ENCODE measurements around the gene HTR4.

The HTR4 gene

DNA sequence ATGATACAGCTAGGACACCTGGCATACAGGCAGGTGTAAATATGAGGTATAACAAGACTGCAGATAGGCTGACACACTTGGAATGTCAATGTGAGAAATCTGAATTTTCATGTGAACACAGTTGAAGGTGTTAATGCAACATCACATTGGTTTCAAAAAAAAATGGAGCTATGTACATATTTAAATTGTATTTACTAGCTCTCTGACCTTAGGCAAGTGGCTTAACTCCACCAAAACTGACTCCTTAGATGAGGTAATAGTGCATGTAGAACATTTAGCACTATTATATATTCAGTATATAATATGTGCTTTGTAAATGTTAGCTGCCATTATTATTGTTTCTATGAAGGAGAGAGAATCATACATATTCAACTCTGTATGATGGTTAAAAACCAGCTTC lies 48.0 kb downstream of the HTR4 start:
- DNase-seq, result no peak

DNA sequence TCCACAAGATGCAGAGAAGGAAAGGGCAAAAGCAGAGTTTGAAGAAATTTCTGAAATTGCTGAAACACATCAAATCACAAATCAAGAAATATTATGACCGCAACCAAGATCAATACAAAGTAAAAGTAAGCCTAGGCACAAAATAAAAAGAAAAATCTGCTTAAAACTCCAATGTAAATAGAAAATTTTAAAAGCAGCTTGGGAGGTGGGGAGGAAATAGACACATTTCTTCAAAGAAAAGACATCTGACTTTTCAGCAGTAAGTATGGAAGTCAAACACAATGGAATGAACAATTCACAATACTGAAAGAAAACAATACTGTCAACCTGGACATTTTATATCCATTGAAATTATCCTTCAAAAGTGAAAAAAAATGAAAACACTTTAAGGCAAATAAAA lies 55.1 kb downstream of the HTR4 start:
- DNase-seq, result no peak

DNA sequence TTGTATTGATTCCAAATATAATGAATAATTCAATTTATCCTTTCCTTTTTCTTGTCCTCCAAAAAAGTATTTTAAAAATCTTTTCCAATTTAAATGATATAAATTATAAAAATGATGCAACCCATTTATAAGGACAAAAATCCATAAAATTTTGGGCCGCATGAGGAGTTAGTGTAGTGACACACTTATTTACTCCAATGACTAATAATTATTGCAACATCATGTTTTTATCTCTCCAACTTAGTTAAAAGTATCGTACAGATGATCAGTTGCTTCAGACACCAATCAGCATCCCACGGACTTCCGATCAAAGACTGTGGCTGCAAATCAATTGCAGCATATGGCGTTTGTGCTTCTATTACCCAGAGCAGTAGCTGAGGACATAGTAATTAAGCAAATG lies 58.6 kb downstream of the HTR4 start:
- no peak for DNase-seq

DNA sequence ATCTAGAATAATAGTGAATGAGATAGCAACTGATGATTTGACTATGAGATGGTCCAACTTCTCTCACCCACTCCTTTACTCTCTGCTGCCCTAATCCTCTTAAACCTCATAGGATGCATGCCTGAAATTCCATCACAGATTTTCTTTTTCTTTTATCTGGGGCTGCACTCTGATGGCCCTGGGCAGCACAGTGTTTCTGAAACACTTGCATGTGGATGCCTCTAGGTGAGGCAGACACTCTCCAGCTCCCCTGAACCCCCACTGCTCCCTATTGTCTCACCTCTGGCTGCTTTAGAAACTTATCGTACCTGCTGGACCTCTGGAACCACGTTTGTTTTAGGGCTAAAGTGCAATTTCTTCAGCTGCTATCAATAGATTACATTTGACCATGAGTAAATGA lies 67.5 kb downstream of the HTR4 start:
- no peak for DNase-seq

DNA sequence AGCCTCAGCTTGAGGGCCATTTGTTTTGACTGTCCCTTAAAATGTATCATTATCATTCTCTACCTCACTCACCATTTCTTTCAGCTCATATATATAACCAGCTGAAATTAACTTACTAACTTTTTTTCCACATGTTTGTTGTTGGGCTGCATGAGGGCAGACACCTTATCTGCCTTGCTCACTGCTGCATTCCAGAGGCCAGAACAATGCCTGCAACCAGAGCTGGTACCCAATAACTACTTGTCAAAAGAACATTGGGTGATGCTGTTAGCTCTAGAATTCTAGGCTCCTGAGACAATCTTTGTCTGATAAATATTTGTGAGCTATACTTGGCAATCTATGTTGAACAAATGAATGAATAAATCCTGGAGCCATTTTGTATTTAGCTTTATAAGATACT lies 68.3 kb downstream of the HTR4 start:
- DNase-seq, result no peak

DNA sequence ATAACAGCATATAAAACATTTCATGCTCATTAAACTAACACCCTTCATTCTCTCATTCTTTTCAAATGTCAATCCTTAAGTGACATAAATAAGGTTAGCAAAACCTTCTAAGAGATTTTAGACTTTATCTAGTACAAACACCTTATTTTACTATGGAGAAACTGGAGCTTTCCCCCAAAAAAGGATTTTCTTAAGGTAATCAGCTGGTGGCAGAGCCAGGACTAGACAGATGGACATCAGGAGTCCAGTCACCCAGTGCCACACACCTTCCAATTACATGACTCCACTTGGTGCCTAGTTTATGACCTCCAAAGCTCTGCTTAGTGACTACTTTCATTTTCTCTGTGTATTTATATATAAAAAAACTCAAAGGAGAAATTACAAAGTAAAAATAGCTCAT lies 70.2 kb downstream of the HTR4 start:
- DNase-seq, result no peak

DNA sequence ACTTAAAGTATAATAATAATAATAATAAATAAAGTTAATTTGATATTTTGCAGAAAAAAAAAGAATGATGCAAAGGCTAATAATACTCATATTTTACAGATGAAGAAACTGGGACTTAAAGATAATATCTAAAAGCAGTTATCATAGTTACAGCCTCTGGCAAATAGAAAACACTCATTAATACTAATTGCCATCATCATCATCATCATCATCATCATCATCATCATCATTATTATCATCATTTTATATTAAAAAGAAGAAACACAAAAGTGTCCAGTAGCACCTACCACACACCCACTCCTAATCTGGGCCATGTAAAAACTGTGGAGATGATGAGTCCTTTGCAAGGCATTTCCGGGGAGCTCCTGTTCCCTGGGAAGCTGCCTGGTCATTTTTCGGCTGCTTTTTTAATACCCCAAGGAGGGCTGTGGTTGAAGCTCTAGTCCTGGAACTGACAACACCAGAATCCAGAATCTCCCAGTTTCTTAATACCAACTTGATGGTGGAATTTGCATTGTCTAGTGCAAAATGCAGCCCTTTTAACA lies 70.8 kb downstream of the HTR4 start:
- DNase-seq, result no peak

DNA sequence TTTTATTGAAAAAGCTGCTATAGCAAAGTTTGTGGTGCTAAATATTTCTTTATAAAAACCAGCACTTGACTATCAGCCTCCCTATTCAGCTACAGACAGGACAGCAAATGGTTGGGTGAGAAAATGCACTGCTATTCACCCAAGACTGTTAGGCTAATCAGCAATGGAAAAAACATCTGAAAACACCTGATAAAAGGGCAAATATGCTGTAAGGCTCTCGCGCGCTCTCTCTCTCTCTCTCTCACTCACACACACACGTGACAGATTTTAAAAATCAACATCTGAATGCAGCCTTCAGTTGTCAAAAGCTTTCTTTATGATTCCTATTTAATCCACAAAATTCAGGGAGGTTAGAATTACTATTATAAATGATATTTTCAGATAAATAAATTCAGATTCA lies 80.2 kb downstream of the HTR4 start:
- DNase-seq, result no peak

DNA sequence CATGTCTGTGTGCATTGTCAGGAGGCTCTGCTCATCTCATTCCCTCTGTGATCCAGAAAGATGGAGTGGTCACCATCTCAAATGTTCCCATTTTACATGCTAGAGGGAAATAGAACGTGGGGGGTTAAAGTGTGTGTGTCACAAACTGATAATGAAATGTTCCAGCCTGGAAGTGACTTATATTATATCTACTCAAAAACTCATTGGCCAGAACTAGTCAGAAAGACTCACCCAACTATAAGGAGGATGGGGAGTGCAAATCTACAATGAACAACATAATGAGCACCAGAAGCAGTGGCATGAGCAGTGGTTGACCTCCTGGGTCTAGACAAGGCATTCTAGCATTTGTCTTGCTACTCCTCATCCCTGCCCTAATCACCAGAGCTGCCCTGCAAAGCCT lies 81.0 kb downstream of the HTR4 start:
- DNase-seq, result no peak

DNA sequence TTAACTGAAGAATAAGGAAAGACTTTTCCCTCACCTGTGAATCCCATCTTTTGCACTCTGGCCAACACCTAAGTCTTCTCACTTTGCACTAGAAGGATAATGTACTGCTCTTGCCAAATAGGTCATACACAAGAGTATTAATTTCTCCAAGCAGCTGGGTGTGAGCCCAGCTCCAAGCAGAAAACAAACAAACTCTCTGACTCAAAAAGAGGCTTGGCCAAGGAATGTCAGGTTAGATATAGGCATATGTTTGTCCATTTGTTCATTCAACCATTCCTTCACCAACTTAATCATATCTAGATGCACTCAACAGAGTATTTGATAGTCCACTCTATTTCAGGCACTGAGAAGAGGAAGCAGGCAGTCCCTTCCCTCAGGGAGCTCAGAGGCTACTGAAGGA lies 84.4 kb downstream of the HTR4 start:
- DNase-seq, result no peak

DNA sequence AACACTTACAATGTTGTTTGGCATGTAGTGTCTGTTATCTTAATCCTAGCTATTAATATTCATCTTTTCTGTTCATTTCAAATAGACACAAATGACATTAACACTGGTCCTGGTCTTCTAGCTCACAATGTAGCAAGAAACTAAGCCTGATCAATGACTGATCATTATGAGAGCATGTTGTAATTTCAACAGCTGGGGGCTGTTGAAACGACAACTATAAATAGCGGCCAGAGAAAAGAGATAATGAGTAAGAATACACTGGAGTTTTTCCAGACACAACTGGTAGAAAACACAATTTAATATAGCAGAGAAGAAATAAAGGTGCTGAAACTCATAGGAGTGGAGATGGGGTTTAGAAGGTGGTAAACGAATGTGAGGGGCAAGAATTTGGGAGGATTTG lies 89.2 kb downstream of the HTR4 start:
- no peak for DNase-seq

DNA sequence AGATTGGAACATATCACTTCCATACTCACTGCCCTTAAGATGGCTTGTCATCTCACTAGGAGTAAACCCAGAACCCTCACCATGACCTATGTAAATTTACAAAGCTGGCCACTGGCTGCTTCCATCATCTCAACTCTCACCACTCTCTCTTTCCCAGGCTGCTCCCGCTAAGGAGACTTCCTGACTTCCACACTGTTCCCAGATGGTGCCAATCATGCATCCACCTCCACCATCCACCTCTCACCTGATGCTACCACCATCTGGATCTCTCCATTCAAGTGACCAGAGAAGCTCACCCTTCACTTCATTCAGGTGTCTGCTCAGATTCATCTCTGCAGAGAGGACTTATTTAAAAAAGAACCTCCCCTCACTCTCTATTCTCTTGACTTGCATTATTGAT lies 91.3 kb downstream of the HTR4 start:
- no peak for DNase-seq

DNA sequence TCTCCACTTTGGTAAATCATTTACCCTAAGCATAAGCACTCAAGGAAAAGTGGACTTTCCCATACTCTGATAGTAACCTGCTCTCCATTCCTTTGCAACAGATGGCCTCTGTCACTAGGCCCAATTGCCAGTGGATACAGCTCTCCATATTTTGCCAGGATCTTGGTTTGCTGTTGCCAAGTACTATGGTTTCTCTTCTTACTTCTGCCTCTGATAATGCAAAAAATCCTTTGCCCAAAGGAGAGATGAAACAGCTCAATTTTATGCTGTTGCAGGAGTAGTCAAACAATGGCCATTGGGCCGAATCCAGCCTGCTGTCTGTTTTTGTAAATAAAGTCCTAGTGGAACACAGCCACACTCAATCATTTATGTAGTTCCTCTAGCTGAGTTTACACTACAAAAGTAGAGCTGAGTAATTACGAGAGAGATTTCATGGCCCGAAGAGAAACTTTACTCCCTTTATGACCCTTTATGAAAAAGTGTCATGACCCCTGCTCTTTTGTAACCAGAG lies 92.5 kb downstream of the HTR4 start:
- no peak for DNase-seq

DNA sequence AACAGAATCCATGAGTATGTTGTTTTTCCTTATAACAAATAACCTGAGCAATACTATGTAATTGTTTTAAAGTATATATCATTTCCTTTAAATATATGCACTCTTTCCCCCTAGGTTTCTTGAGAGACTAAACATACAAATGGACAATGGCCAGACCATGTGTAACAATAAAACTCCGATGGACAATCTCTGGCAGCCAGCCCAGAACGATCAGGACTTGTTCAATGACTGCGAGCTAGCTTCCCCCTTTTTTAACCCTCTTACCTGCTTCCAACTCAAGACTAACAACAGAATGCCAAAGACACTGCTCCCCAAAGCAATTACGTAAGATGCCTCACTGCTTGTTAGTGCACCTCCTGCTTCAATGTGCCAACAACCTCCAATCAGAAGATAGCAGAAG lies 94.9 kb downstream of the HTR4 start:
- no peak for DNase-seq

DNA sequence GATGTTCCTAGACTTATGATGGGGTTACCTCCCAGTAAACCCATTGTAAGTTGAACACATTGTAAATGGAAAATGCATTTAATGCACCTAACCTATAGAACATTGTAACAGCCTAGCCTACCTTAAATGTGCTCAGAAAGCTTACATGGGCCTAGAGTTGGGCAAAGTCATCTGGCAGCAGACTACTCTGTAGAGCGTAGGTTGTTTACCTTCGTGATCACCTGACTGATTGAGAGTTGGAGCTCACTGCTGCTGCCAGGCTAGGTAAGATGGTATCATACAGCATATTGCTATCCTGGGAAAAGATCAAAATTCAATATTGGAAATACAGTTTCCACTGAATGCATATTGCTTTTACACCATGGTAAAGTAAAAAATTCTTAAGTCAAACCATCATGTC lies 95.4 kb downstream of the HTR4 start:
- DNase-seq, result no peak

DNA sequence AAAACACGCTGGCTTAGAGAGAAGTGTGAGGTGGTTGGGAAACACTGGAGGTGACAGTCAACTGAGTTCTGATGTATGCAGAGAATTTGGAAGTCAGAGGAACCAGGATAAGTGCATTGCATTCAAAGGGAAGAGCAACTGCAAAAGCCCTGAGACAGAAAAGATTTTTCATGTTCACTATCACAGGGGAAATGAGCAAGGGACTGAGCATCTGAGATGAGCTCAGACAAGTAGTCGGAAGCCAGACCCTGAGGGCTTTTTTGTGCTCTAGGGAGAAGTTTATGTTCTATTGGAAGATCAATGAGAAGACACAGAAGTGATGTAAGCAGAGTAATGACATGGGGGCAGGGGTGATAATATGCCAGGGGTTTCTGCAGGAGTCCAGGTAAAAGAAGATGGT lies 97.5 kb downstream of the HTR4 start:
- DNase-seq, result no peak

DNA sequence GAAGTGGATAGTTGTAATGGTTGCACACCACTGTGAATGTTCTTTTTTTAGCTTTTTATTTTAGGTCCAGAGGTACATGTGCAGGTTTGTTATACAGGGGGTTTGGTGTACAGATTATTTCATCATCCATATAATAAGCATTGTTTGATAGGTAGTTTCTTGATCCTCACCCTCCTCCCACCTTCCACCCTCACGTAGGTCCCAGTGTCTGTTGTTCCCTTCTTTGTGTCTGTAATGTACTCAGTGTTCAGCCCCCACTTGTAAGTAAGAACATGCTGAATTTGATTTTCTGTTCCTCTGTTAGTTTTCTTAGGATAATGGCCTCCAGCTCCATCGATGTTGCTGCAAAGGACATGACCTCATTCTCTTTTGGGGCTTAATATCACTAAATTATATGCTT lies 99.7 kb downstream of the HTR4 start:
- DNase-seq, result no peak

DNA sequence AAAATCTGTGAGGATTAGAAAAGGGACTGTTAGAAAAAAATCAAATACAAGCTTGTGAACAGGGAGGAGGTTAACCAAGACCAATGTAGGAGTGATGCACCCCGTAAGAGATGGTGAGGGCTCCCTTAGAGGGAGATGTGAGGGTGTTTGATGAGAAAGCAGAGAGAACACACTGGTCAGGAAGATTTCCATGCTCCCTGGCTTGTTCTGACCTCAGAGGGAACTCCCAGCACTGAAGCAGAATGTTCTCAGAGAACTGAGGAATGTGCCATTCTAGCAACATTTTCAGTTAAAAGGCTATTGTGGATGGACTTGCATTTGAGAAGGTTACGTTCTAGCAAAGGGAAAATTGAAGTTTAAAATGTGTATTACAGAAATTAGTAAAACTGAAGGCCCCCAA lies 110.6 kb downstream of the HTR4 start:
- no peak for DNase-seq

DNA sequence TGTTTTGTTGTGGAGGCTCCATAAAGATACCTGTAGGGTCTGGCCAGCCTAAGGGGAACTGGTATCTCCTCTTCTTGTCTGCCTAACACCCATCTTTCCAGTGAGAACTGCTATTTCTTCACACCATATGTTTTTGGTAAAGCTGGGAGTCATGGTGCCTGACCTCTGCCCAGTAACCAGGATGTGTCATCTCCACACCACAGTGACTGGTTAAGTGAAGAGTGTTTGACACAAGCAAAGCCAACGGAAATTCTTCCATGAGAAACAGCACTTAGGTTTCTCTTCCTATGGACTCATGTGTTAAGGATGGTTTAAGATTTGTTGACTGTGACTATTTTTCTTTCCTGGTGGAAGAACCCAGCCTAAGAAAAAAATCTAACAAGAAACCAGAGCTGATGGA lies 111.5 kb downstream of the HTR4 start:
- no peak for DNase-seq

DNA sequence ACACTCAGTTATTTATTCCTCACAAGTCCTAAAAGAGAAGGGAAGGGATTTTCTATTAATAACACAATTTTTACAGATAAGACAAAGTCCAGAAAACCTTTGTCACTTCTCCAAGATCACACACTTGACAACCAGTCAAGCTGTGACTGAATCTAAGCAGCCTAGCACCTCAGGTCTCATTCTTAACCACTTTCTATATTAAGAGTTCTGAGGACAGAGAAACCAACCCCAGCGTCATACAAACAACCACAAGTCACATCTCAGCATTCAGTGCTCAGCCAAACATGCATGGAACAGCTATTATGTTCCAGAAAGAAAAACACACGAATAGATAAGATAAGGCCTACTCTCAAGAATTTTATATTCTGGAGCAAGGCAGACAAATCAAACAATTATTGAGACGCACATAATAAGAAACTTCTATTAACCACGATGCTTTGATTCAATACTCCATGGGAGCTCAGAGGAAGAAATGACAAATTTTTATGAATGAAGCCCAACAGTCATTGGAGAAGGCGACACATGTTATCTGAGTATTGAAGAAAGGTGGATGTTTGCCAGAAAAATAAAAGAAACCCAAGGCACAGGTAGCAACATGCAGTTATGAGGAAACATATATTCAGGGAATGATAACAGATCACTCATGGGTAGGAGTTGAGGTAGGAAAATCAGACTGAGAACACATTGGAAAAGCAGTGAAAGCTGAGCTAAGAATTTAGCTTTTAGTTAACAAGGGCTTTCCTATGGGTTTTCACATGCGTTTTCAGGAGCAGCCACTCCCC lies 113.1 kb downstream of the HTR4 start:
- no peak for DNase-seq

DNA sequence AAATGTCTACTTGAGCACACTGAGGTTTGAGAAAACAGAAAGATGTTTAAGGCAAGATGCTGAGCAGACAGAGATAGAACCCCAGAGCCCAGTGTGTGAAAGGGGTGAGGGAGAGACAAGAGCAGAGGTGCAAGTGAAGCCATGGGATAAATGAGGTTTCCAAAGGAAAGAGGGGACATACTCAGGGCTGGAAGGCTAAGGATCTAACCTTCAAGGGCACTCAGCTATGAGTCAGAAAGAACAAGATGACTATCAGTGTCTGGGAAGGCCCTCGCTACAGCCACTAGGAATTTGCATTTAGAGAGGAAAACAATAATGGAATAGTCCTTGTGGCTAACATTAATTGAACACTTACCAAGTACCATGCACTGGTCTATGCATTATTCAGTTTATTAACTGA lies 113.7 kb downstream of the HTR4 start:
- DNase-seq, result no peak

DNA sequence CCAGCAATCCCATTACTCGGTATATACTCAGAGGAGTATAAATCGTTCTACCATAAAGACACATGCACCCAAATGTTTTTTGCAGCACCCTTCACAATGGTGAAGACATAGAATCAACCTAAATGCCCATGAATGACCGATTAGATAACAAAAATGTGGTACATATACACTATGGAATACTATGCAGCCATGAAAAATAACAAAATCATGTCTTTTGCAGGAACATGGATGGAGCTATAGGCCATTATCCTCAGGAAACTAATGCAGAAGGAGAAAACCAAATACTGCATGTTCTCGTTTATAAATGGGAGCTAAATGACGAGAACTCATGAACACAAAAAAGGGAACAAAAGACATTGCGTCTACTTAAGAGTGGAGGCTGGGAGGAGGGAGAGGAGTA lies 114.5 kb downstream of the HTR4 start:
- no peak for DNase-seq

DNA sequence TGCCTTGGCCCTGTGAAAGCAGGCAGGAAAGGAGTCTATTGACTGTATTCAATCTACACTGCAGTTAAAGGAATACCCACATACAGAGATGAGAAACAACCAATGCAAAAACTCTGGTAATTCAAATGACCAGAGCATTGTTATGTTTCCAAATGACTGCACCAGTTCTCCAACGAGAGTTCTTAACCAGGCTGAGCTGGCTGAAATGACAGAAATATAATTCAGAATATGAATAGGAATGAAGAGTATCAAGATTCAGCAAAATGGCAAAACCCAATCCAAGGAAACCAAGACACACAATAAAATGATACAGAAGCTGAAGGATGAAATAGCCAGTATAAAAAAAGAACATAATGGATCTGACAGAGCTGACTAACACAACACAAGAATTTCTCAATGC lies 119.1 kb downstream of the HTR4 start:
- no peak for DNase-seq

DNA sequence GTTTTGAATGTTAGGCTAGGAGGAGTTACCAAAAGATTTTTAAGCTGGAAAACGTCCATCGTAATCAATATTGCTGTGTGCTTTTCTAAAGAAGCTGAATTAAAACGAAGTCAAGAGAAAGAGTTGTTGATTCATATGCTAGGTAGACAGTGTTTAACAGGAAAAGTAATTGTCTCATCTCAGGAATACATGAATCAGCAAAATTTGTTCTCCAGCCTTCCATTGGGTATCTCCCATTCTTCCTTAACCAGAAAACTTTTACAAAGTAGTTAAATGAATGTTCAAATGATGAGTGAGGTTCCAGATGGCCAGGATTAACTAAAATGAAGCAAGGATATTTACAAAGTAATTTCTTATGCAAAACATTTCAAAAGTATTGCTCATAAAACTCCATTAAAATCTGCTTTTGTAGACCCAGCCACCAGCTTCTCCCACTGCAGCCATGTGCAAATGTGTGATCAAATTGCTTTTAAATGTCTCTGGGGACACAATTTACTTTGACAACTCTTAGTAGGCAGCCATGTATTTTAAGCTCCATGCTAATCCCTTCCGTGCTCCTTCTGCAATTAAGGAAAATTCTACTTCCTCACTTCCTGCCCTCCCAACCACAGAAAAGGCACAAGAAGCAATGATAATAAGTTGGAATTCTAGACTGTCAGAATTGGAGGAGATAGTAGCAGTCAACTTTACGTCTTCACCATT lies 121.2 kb downstream of the HTR4 start:
- no peak for DNase-seq

All from activated effector memory CD4-positive, alpha-beta T cell treated with Interleukin-2 at 50 U/mL for 16 hours (primary cell).